Right lobe of liver (tissue), 6 donors: ENCODE results near the gene NMU. TPM values are rescaled to one million over a fixed set of nuclear protein-coding genes. Genes with fewer than 3 reads are reported as not detected.

Experiments used
- ATAC-seq, 4 donors: fragments of 200-7000 bp; cut with Tn5 transposase; one replicate each; pipeline ENCODE4 v1.9.1; 2020; ENCODE audit warnings: mild to moderate bottlenecking in 4 of 4, moderate library complexity in 4 of 4
- DNase-seq, 3 donors: peaks; one replicate each; pipeline ENCODE4 v3.0.0-alpha.2; 2020
- H3K27ac ChIP-seq, 3 donors: fragments of 200-600 bp; one replicate each; pipeline ENCODE4 v1.8.0; 2022
- H3K27me3 ChIP-seq, 2 donors: fragments of 200-600 bp; one replicate each; pipeline ENCODE4 v1.8.0; 2022
- H3K36me3 ChIP-seq, 4 donors: fragments of 200-600 bp; sonication (generic) in 1 of 4; one replicate each; pipeline versions ENCODE4 v1.5.1 to v1.8.0; 2017 to 2022; ENCODE audit warnings: control low read depth in 1 of 4
- H3K4me1 ChIP-seq, 4 donors: fragments of 200-600 bp; sonication (generic) in 1 of 4; one replicate each; pipeline versions ENCODE4 v1.5.1 to v1.8.0; 2017 to 2022; ENCODE audit warnings: control low read depth in 1 of 4
- H3K4me3 ChIP-seq, 3 donors: fragments of 200-600 bp; one replicate each; pipeline ENCODE4 v1.8.0; 2022
- H3K9me3 ChIP-seq, 4 donors: fragments of 200-600 bp; sonication (generic) in 1 of 4; one replicate each; pipeline versions ENCODE4 v1.5.1 to v1.8.0; 2017 to 2022; ENCODE audit warnings: control low read depth in 1 of 4
- CTCF ChIP-seq, 4 donors: fragments of 200-600 bp in 3 of 4; fragments of 450-650 bp in 1 of 4; IDR thresholded peaks; one replicate each; pipeline versions ENCODE4 v1.5.1 to v1.8.0; 2016 to 2022; ENCODE audit warnings: antibody characterized with exemption in 4 of 4, mild to moderate bottlenecking in 2 of 4
- POLR2A ChIP-seq: fragments of 450-650 bp; IDR thresholded peaks from one replicate; pipeline ENCODE4 v1.6.1; 2017; ENCODE audit warnings: antibody characterized with exemption, mild to moderate bottlenecking
- WGBS: methylation state at CpG from one replicate; pipeline ENCODE4 v1.1.6; 2018; ENCODE audit warnings: low coverage, low lambda C conversion rate; ENCODE audit not compliant: insufficient coverage; ENCODE audit errors: missing lambda C conversion rate; 5-methylcytosine and 5-hydroxymethylcytosine counted together
- intact Hi-C, 2 donors: fragments of 100-400 bp; cut with DNase I; formaldehyde crosslinking; loops; one replicate each; pipeline versions ENCODE4 v1.11.2 to v1.14.1; 2022
- total RNA-seq, 6 experiments: library from RNA; depleted of rRNA in 2 of 6; stranded (reverse); fragments of >200 nt in 2 of 6; fragmentation: NEBNext Ultra II Directional in 3 of 6; extraction: Animal tissue kit (Norgen Biotek cat#: 25700) in 3 of 6; gene quantifications; one replicate each; pipeline versions ENCODE4 v1.1.0 to v1.2.4, GENCODE V29; 2016 to 2023
- donor health status: DM: no; HTN: yes; CAD: no.
- donor health status: DM: no; HTN: no; CAD: no.
- donor health status: DM: no; HTN: no; CAD: no.
- donor health status: DM: no; HTN: yes; CAD: no.
- donor health status: DM: no; HTN: yes; CAD: no.

Gene NMU
- total RNA-seq, 6 experiments from 2014 or later = not detected

GRCh38 chr4:55666535-55666934 is 30.4 kb upstream of the NMU start:
- Histone ChIP-seq H3K27me3 (no peaks in the 10 kb centered on the region), H3K27ac (no peak overlapping the region), H3K4me1 (no peaks in the 10 kb centered on the region), H3K4me3 (no peak overlapping the region), H3K9me3 (no peaks in the 10 kb centered on the region), H3K36me3 (no peaks in the 10 kb centered on the region)
- WGBS = 67% methylated on average over 1 of the region's 1 CpG
- intact Hi-C loops = no loop called here
- no peak for TF ChIP-seq POLR2A
- TF ChIP-seq CTCF (IDR thresholded peaks at IDR 0.05) = no peak
- no peak for DNase-seq
- ATAC-seq = no peak

DNA sequence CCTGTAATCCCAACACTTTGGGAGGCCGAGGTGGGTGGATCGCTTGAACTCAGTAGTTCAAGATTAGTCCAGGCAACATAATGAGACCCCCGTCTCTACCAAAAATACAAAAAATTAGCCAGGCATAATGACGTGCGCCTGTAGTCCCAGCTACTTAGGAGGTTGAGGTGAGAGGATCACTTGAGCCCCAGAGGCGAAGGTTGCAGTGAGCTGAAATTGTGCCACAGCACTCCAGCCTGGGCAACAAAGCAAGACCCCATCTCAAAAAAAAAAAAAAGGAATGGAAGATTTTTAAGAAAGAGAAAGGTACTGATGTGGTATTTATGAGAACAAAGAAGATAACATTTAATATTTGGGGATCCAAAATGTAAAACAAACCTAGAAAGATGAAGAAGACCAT is 27.0 kb upstream of the NMU start:
- no peaks in the 10 kb centered on the region for H3K36me3 ChIP-seq
- DNase-seq = no peak
- intact Hi-C loops = no loop called here
- no peaks in the 10 kb centered on the region for H3K4me1 ChIP-seq
- no peak for ATAC-seq
- H3K4me3 ChIP-seq = no peak overlapping the region
- H3K9me3 ChIP-seq = no peaks in the 10 kb centered on the region
- TF ChIP-seq POLR2A = no peak
- TF ChIP-seq CTCF (IDR thresholded peaks at IDR 0.05) = no peak
- no peak overlapping the region for H3K27ac ChIP-seq
- H3K27me3 ChIP-seq = no peaks in the 10 kb centered on the region
- 61% methylated on average over 4 of the region's 6 CpGs for WGBS

GRCh38 chr4:55661398-55662056 is 25.4 kb upstream of the NMU start:
- DNase-seq = no peak
- Histone ChIP-seq H3K27me3 (no peaks in the 10 kb centered on the region), H3K27ac (no peak overlapping the region), H3K9me3 (no peaks in the 10 kb centered on the region), H3K4me3 (no peak overlapping the region), H3K36me3 (no peaks in the 10 kb centered on the region), H3K4me1 (no peaks in the 10 kb centered on the region)
- intact Hi-C loops = no loop called here
- TF ChIP-seq POLR2A (no peak), CTCF (IDR thresholded peaks at IDR 0.05) (no peak)
- 48% methylated on average over 5 of the region's 5 CpGs for WGBS
- ATAC-seq = no peak

DNA sequence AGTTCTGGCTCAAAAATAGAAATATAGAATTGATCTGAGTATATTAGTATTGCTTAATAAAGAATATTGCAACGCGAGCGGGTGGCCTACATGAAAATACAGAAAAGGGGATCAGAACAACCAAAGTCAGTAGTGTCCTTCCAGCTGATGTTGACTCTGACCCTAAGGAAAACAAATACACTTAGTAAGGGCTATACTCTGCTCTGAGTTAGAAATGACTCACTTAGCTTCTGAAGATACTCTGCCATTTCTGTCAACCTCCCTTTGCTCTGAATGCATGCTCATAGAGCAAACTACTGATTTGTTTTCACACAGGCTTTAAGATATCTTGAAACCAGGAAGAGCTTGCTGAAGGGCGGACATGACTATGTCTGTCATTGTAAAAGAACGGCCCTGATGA is 22.6 kb upstream of the NMU start:
- intact Hi-C loops = no loop called here
- H3K4me3 ChIP-seq = no peak overlapping the region
- DNase-seq = no peak
- H3K36me3 ChIP-seq = no peaks in the 10 kb centered on the region
- 75% methylated on average over 4 of the region's 5 CpGs for WGBS
- H3K4me1 ChIP-seq = no peaks in the 10 kb centered on the region
- TF ChIP-seq CTCF (IDR thresholded peaks at IDR 0.05) (no peak), POLR2A (no peak)
- no peaks in the 10 kb centered on the region for H3K27me3 ChIP-seq
- ATAC-seq = no peak
- no peaks in the 10 kb centered on the region for H3K9me3 ChIP-seq
- H3K27ac ChIP-seq = no peak overlapping the region

DNA sequence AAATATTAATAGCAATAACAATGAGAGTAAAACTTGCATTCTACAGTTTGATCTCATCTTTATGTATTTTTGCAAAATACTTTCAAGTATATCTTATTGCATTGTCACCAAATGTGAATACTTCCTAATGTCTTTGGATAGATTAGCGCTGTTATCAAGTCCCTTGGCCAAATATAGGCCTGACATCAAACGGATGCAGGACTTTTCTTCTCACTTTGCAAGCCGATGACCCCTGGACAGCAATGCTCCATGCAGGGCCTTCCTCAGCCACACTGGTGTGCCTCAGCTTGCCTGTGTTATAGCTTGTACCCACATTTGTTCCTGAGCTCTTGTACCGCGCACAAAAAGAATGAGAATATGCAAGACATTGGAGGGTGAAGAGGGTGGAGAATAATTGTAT is 18.0 kb upstream of the NMU start:
- H3K4me1 ChIP-seq = no peaks in the 10 kb centered on the region
- intact Hi-C loops = no loop called here
- TF ChIP-seq CTCF (IDR thresholded peaks at IDR 0.05) (no peak), POLR2A (no peak)
- no peak overlapping the region for H3K27ac ChIP-seq
- 71% methylated on average over 5 of the region's 5 CpGs for WGBS
- DNase-seq (no peak), ATAC-seq (no peak)
- no peaks in the 10 kb centered on the region for H3K27me3 ChIP-seq
- no peak overlapping the region for H3K4me3 ChIP-seq
- no peaks in the 10 kb centered on the region for H3K36me3 ChIP-seq
- no peaks in the 10 kb centered on the region for H3K9me3 ChIP-seq
